ENCODE results near the gene SMTNL1. TPM values are rescaled to one million over a fixed set of nuclear protein-coding genes. Genes with fewer than 3 reads are reported as not detected.

SMTNL1 gene
- total and polyA plus RNA-seq, 4 donors = not detected

- no peaks in the 10 kb centered on the region for H3K9me3 ChIP-seq (ENCODE audit: control insufficient read depth in 4 of 4, low read length in 3 of 4)
- no peak overlapping the region for H3K4me3 ChIP-seq (ENCODE audit: low read depth in 1 of 3, low read length in 3 of 3)
- 69% methylated on average over 2 of the region's 2 CpGs for WGBS
- TF ChIP-seq EGR1 (IDR thresholded peaks at IDR 0.05; ENCODE audit: low read depth in 2 of 2) = no peak
- TF ChIP-seq ATF3 (IDR thresholded peaks at IDR 0.05) = no peak
- TF ChIP-seq TAF1 (conservative IDR thresholded peaks at IDR 0.05) = no peak
- no peak for TF ChIP-seq ZBTB33 (IDR thresholded peaks at IDR 0.05)
- no peak for TF ChIP-seq JUND (IDR thresholded peaks at IDR 0.05)
- TF ChIP-seq RAD21 (IDR thresholded peaks at IDR 0.05) = no peak
- no peak for TF ChIP-seq HNF4G (IDR thresholded peaks at IDR 0.05)
- TF ChIP-seq NR2F2 (IDR thresholded peaks at IDR 0.05) = no peak
- no peak for TF ChIP-seq CTCF (IDR thresholded peaks at IDR 0.05; ENCODE audit: low read depth, low read length, missing input control)
- TF ChIP-seq MAX (IDR thresholded peaks at IDR 0.05) = no peak
- TF ChIP-seq GABPA (IDR thresholded peaks at IDR 0.05 in 1 of 2, conservative IDR thresholded peaks at IDR 0.05 in 1 of 2) = no peak
- no peak for TF ChIP-seq FOXA2 (IDR thresholded peaks at IDR 0.05)
- no peak for TF ChIP-seq SP1 (IDR thresholded peaks at IDR 0.05)
- TF ChIP-seq RXRA (IDR thresholded peaks at IDR 0.05) = no peak
- no peak for TF ChIP-seq FOXA1 (IDR thresholded peaks at IDR 0.05)
- no peak for TF ChIP-seq REST (IDR thresholded peaks at IDR 0.05)
- TF ChIP-seq HNF4A (conservative IDR thresholded peaks at IDR 0.05) = no peak
- H3K4me1 ChIP-seq (ENCODE audit: control insufficient read depth in 4 of 4, insufficient read depth in 4 of 4, low read length in 3 of 4) = peaks cover 6 to 21% (median 13%) of the 10 kb centered on the region in 4 donors
- no peak for DNase-seq (ENCODE audit: low spot score)
- H3K27me3 ChIP-seq (ENCODE audit: control insufficient read depth in 4 of 4, insufficient read depth in 4 of 4, low read length in 3 of 4) = no peaks in the 10 kb centered on the region
- H3K36me3 ChIP-seq (ENCODE audit: control insufficient read depth in 4 of 4, insufficient read depth in 3 of 4, low read depth in 1 of 4, low read length in 3 of 4) = no peaks in the 10 kb centered on the region
- no peak overlapping the region for H3K27ac ChIP-seq (ENCODE audit: low read depth in 1 of 2, low read length in 2 of 2)
- H3K9ac ChIP-seq (ENCODE audit: low read depth in 1 of 2, low read length in 2 of 2) = no peak overlapping the region
Observed at GRCh38 chr11:57571606-57572005, 34.2 kb downstream of the SMTNL1 start.

GRCh38 chr11:57574061-57574460 lies 36.7 kb downstream of the SMTNL1 start:
- H3K9me3 ChIP-seq (ENCODE audit: control insufficient read depth in 4 of 4, low read length in 3 of 4) = no peaks in the 10 kb centered on the region
- H3K36me3 ChIP-seq (ENCODE audit: control insufficient read depth in 4 of 4, insufficient read depth in 3 of 4, low read depth in 1 of 4, low read length in 3 of 4) = no peaks in the 10 kb centered on the region
- H3K27ac ChIP-seq (ENCODE audit: low read depth in 1 of 2, low read length in 2 of 2) = no peak overlapping the region
- DNase-seq (ENCODE audit: low spot score) = no peak
- no peak overlapping the region for H3K9ac ChIP-seq (ENCODE audit: low read depth in 1 of 2, low read length in 2 of 2)
- 90% methylated on average over 4 of the region's 4 CpGs for WGBS
- H3K4me1 ChIP-seq (ENCODE audit: control insufficient read depth in 4 of 4, insufficient read depth in 4 of 4, low read length in 3 of 4) = peaks cover 3 to 7% (median 5%) of the 10 kb centered on the region in 4 donors
- no peak overlapping the region for H3K4me3 ChIP-seq (ENCODE audit: low read depth in 1 of 3, low read length in 3 of 3)
- no peaks in the 10 kb centered on the region for H3K27me3 ChIP-seq (ENCODE audit: control insufficient read depth in 4 of 4, insufficient read depth in 4 of 4, low read length in 3 of 4)
- no peak for TF ChIP-seq HNF4G (IDR thresholded peaks at IDR 0.05)
- no peak for TF ChIP-seq YY1 (IDR thresholded peaks at IDR 0.05)
- TF ChIP-seq REST (IDR thresholded peaks at IDR 0.05) = no peak
- no peak for TF ChIP-seq CTCF (IDR thresholded peaks at IDR 0.05; ENCODE audit: low read depth, low read length, missing input control)
- no peak for TF ChIP-seq HNF4A (conservative IDR thresholded peaks at IDR 0.05)
- TF ChIP-seq FOXA2 (IDR thresholded peaks at IDR 0.05) = no peak
- no peak for TF ChIP-seq TAF1 (conservative IDR thresholded peaks at IDR 0.05)
- no peak for TF ChIP-seq JUND (IDR thresholded peaks at IDR 0.05)
- TF ChIP-seq MAX (IDR thresholded peaks at IDR 0.05) = no peak
- no peak for TF ChIP-seq RXRA (IDR thresholded peaks at IDR 0.05)
- TF ChIP-seq FOXA1 (IDR thresholded peaks at IDR 0.05) = no peak
- no peak for TF ChIP-seq RAD21 (IDR thresholded peaks at IDR 0.05)
